Adrenal gland (tissue), 12 donors: ENCODE results near the gene RBL1. TPM values are rescaled to one million over a fixed set of nuclear protein-coding genes. Genes with fewer than 3 reads are reported as not detected.
"Not testable (repeated sequence)": the region's sequence is repeated elsewhere in the genome, so short reads cannot be mapped to it uniquely, and the experiment has no call there.

Experiments
- DNase-seq, 7 donors: peaks; one replicate each; pipeline ENCODE4 v3.0.0-alpha.2; 2019 to 2020
- H3K27ac ChIP-seq, 5 donors: fragments of 200-600 bp; sonication (generic) in 4 of 5; 1 replicate in 3 of 5; 2 replicates in 2 of 5; pipeline versions ENCODE4 v1.5.1 to v1.8.0; 2016 to 2020; ENCODE audit warnings: mild to moderate bottlenecking in 1 of 5
- H3K27me3 ChIP-seq: fragments of 200-600 bp; 2 replicates; pipeline ENCODE4 v1.8.0; 2021
- H3K36me3 ChIP-seq, 2 donors: fragments of 200-600 bp; replicated peaks in 1 of 2; 1 replicate in 1 of 2; 2 replicates in 1 of 2; pipeline versions ENCODE4 v1.5.1 to v1.8.0; 2018 to 2022
- H3K4me1 ChIP-seq, 2 donors: fragments of 200-600 bp; replicated peaks in 1 of 2; 1 replicate in 1 of 2; 2 replicates in 1 of 2; pipeline versions ENCODE4 v1.5.1 to v1.8.0; 2018 to 2021
- H3K4me3 ChIP-seq, 4 donors: fragments of 200-600 bp; sonication (generic) in 3 of 4; one replicate each; pipeline ENCODE4 v1.5.1; 2016 to 2018
- H3K9me3 ChIP-seq, 3 donors: fragments of 200-600 bp; sonication (generic) in 1 of 3; replicated peaks in 1 of 3; 1 replicate in 2 of 3; 2 replicates in 1 of 3; pipeline versions ENCODE4 v1.5.1 to v1.8.0; 2016 to 2021
- POLR2A ChIP-seq, 2 donors: fragments of 450-650 bp; IDR thresholded peaks; one replicate each; pipeline ENCODE4 v1.6.1; 2017; ENCODE audit warnings: antibody characterized with exemption in 2 of 2, mild to moderate bottlenecking in 2 of 2, moderate library complexity in 1 of 2
- WGBS, 4 donors: extraction: QIAGEN DNeasy Blood & Tissue Kit in 2 of 4; methylation state at CpG; one replicate each; pipeline versions ENCODE4 v1.1.5 to v1.1.7; 2013 to 2017; 5-methylcytosine and 5-hydroxymethylcytosine counted together
- intact Hi-C, 2 donors: fragments of 100-400 bp; cut with DNase I; formaldehyde crosslinking; loops; one replicate each; pipeline versions ENCODE4 v1.14.1 to v1.15.0; 2022 to 2023
- polyA plus RNA-seq, 3 donors: library from polyadenylated mRNA; stranded (reverse); fragments of 200-250 nt in 2 of 3; fragments of 350-450 nt in 1 of 3; fragmentation: Illumina TruSeq in 1 of 3; extraction: RNeasy Lipid Tissue Mini Kit (QIAGEN cat#74804) in 1 of 3; gene quantifications; one replicate each; pipeline ENCODE4 v1.2.3, GENCODE V29; 2013 to 2014
- total RNA-seq, 9 donors: library from RNA; depleted of rRNA in 4 of 9; stranded (reverse); fragments of >200 nt in 4 of 9; fragments of 120-200 nt in 1 of 9; fragmentation: NEBNext Ultra II Directional in 1 of 9; extraction: Animal tissue kit (Norgen Biotek cat#: 25700) in 1 of 9; gene quantifications; one replicate each; pipeline versions ENCODE4 v1.1.0 to v1.2.4, GENCODE V29; 2013 to 2023
- TF ChIP-seq, protein P1 (sequence below), 6 experiments: fragments of 450-650 bp in 4 of 6; fragments of 200-600 bp in 2 of 6; sonication (generic) in 1 of 6; IDR thresholded peaks; 1 replicate in 5 of 6; 2 replicates in 1 of 6; pipeline versions ENCODE4 v1.5.1 to v1.8.0; 2016 to 2021; ENCODE audit warnings: antibody characterized with exemption in 6 of 6, mild to moderate bottlenecking in 2 of 6, moderate library complexity in 1 of 6
- donor health status: healthy with polysubstance abuse.
- donor health status: Bipolar disorder and iron deficiency.
- donor health status: DM: yes; HTN: yes; CAD: no.
- donor health status: DM: no; HTN: no; CAD: no.
- donor health status: DM: no; HTN: no; CAD: no.
- donor health status: DM: yes; HTN: yes; CAD: no.

Gene RBL1
- total and polyA plus RNA-seq, 12 donors = 0.91 to 12.6 (median 5.1) TPM

DNA sequence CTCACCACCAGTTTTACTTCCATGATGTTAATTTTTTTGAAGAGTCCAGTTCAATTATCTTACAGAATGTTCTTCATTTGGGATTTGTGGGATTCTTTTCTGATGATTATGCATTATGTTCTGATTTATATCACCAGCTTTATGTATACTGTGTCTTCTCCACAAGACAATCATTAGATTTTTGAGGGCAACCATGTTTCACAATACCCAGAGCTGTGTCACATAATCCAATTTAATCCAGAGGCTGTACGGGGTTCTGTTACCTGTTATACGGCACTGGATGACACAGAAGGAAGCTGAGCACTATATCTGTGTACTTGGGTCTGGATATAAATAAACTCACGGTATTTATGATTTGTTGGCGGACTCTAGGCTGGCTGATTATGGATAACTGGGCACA is 41.8 kb upstream of the RBL1 start:
- Histone ChIP-seq H3K9me3 (no peaks in the 10 kb centered on the region), H3K27ac (no peak overlapping the region), H3K4me1 (no peaks in the 10 kb centered on the region), H3K36me3 (no peaks in the 10 kb centered on the region), H3K4me3 (no peak overlapping the region), H3K27me3 (no peaks in the 10 kb centered on the region)
- 88 to 98% (median 91%) methylated on average over 4 of the region's 4 CpGs for WGBS, 4 donors
- intact Hi-C loops = no loop called here
- DNase-seq = no peak
- TF ChIP-seq POLR2A (IDR thresholded peaks at IDR 0.05) = no peak
- TF ChIP-seq, protein P1, sequence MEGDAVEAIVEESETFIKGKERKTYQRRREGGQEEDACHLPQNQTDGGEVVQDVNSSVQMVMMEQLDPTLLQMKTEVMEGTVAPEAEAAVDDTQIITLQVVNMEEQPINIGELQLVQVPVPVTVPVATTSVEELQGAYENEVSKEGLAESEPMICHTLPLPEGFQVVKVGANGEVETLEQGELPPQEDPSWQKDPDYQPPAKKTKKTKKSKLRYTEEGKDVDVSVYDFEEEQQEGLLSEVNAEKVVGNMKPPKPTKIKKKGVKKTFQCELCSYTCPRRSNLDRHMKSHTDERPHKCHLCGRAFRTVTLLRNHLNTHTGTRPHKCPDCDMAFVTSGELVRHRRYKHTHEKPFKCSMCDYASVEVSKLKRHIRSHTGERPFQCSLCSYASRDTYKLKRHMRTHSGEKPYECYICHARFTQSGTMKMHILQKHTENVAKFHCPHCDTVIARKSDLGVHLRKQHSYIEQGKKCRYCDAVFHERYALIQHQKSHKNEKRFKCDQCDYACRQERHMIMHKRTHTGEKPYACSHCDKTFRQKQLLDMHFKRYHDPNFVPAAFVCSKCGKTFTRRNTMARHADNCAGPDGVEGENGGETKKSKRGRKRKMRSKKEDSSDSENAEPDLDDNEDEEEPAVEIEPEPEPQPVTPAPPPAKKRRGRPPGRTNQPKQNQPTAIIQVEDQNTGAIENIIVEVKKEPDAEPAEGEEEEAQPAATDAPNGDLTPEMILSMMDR (IDR thresholded peaks at IDR 0.05) = no peak

DNA sequence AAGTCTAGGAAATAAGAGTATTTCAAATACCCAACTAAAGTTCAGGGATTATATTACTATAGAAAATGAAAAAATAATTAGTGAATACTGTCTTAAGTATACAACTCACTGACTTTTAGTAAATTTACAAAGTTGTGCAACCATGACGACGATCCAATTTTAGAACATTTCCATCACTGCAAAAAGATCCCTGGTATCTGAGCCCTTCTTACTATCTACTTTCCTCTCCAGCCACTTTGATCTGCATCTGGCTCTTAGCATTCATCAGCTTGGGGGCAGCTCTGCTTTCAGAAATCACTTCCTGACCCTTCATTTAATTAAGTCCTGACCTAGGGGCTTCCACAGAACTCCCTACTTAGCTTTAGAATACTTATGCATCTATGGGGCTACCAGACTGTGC is 38.2 kb upstream of the RBL1 start:
- Histone ChIP-seq H3K36me3 (no peaks in the 10 kb centered on the region), H3K27ac (no peak overlapping the region), H3K4me3 (no peak overlapping the region), H3K27me3 (no peaks in the 10 kb centered on the region), H3K9me3 (no peaks in the 10 kb centered on the region), H3K4me1 (no peaks in the 10 kb centered on the region)
- DNase-seq = no peak
- 91 to 97% (median 94%) methylated on average over 2 of the region's 2 CpGs for WGBS, 4 donors
- TF ChIP-seq, protein P1 (IDR thresholded peaks at IDR 0.05) = no peak
- TF ChIP-seq POLR2A (IDR thresholded peaks at IDR 0.05) = no peak
- intact Hi-C loops = no loop called here

DNA sequence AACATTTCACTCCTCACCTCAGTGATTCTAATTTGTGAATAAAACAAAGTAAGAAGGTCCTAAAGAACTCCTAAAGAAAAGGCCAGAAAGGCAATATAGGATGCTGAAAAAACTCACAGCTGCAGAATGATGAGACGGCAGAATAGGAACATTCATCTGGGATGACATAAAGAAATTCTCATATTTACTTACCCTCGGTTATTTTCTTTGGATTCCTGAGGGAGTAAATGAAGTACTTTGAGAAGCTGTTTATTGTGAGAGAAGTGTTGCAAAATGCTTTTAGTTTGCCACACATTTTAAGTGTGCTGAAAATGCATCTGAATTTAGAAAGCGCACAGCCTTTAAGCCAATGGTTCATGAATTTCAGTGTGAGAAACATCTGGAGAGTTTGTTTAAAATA is 35.7 kb upstream of the RBL1 start:
- no peak for DNase-seq
- intact Hi-C loops = no loop called here
- Histone ChIP-seq H3K27ac (no peak overlapping the region), H3K9me3 (no peaks in the 10 kb centered on the region), H3K27me3 (no peaks in the 10 kb centered on the region), H3K4me1 (no peaks in the 10 kb centered on the region), H3K4me3 (no peak overlapping the region), H3K36me3 (no peaks in the 10 kb centered on the region)
- TF ChIP-seq, protein P1 (IDR thresholded peaks at IDR 0.05) = no peak
- WGBS, 4 donors = 83 to 85% (median 83%) methylated on average over 3 of the region's 3 CpGs

DNA sequence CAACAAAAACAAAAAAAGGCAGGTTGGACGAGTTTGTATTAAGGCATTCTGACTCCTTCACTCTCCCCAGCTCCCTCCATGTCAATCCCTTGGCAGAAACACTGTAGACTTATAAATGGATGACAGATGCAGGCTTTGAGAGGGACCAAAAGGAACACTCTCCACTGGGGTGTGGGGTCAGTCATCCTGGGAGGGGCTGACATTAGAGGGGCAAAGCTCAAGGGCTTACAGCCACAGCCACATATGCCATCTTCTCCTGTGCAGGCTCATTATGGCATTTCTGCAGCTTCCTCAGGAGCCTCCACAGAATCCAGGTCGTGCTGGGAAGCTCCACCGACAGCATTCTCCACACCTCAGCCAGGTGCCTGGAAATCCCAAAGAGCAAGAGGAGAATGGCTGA is 33.0 kb upstream of the RBL1 start:
- Histone ChIP-seq H3K27ac (no peak overlapping the region), H3K27me3 (no peaks in the 10 kb centered on the region), H3K4me3 (no peak overlapping the region), H3K36me3 (no peaks in the 10 kb centered on the region), H3K4me1 (no peaks in the 10 kb centered on the region), H3K9me3 (no peaks in the 10 kb centered on the region)
- TF ChIP-seq POLR2A (IDR thresholded peaks at IDR 0.05) = no peak
- TF ChIP-seq, protein P1 (IDR thresholded peaks at IDR 0.05) = no peak
- 85 to 92% (median 89%) methylated on average over 3 of the region's 3 CpGs for WGBS, 4 donors
- no peak for DNase-seq
- intact Hi-C loops = no loop called here

DNA sequence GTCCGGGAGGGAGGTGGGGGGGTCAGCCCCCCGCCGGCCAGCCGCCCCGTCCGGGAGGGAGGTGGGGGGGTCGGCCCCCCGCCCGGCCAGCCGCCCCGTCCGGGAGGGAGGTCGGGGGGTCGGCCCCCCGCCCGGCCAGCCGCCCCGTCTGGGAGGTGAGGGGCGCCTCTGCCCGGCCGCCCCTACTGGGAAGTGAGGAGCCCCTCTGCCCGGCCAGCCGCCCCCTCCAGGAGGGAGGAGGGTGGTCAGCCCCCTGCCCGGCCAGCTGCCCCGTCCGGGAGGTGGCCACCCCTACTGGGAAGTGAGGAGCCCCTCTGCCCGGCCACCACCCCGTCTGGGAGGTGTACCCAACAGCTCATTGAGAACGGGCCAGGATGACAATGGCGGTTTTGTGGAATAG is 30.5 kb upstream of the RBL1 start:
- WGBS, 4 donors = 91 to 100% (median 98%) methylated on average over 2 to 27 of the region's 30 CpGs; no CpG with 5 or more reads in 1 of the 4 donors
- intact Hi-C loops, H3K4me3 ChIP-seq, DNase-seq, H3K4me1 ChIP-seq, H3K36me3 ChIP-seq, H3K27me3 ChIP-seq, H3K27ac ChIP-seq, H3K9me3 ChIP-seq: not testable (repeated sequence)
